GM23338 (cell line): ENCODE results near the gene CYSTM1. TPM values are rescaled to one million over a fixed set of nuclear protein-coding genes. Genes with fewer than 3 reads are reported as not detected.

Experiments
- ATAC-seq: fragments of 200-7000 bp; cut with Tn5 transposase; 3 replicates; pipeline ENCODE4 v1.9.1; 2020
- DNase-seq: peaks from one replicate; pipeline ENCODE4 v3.0.0-alpha.2; 2015; ENCODE audit warnings: low spot score
- H2AFZ ChIP-seq: fragments of 200-600 bp; sonication (generic); 2 replicates; pipeline ENCODE4 v1.8.0; 2016; ENCODE audit warnings: antibody characterized with exemption, mild to moderate bottlenecking, moderate library complexity
- H3F3A ChIP-seq: fragments of 200-600 bp; sonication (generic); replicated peaks from 2 replicates; pipeline ENCODE4 v1.8.0; 2017; ENCODE audit warnings: antibody characterized with exemption, mixed run types, low read depth
- H3K27ac ChIP-seq: fragments of 200-600 bp; sonication (generic); 2 replicates; pipeline ENCODE4 v1.6.1; 2016; ENCODE audit warnings: low read depth
- H3K27me3 ChIP-seq: fragments of 200-600 bp; sonication (generic); 2 replicates; pipeline ENCODE4 v1.8.0; 2016; ENCODE audit warnings: mild to moderate bottlenecking, mixed run types, moderate library complexity; ENCODE audit not compliant: insufficient read depth
- H3K36me3 ChIP-seq: fragments of 200-600 bp; sonication (generic); 2 replicates; pipeline ENCODE4 v1.8.0; 2016; ENCODE audit warnings: mild to moderate bottlenecking; ENCODE audit not compliant: insufficient read depth
- H3K4me1 ChIP-seq: fragments of 200-600 bp; sonication (generic); 2 replicates; pipeline ENCODE4 v1.8.0; 2016; ENCODE audit warnings: mild to moderate bottlenecking, moderate library complexity; ENCODE audit not compliant: insufficient read depth
- H3K4me2 ChIP-seq: fragments of 200-600 bp; sonication (generic); 2 replicates; pipeline ENCODE4 v1.7.1; 2017; ENCODE audit warnings: mixed run types
- H3K4me3 ChIP-seq: fragments of 200-600 bp; sonication (generic); 2 replicates; pipeline ENCODE4 v1.6.1; 2016; ENCODE audit warnings: mixed run types
- H3K79me2 ChIP-seq: fragments of 200-600 bp; sonication (generic); replicated peaks from 2 replicates; pipeline ENCODE4 v1.8.0; 2017; ENCODE audit warnings: mild to moderate bottlenecking; ENCODE audit not compliant: insufficient read depth
- H3K9me2 ChIP-seq: fragments of 200-600 bp; sonication (generic); 2 replicates; pipeline ENCODE4 v1.8.0; 2017; ENCODE audit not compliant: insufficient read depth
- H4K20me1 ChIP-seq: fragments of 200-600 bp; sonication (generic); replicated peaks from 2 replicates; pipeline ENCODE4 v1.8.0; 2017; ENCODE audit warnings: mild to moderate bottlenecking; ENCODE audit not compliant: insufficient read depth
- H3K27ac Mint-ChIP-seq: 2 replicates; pipeline ENCODE4 v1.8.0; 2020; ENCODE audit warnings: inconsistent platforms, mild to moderate bottlenecking, moderate library complexity, mixed read lengths
- H3K27me3 Mint-ChIP-seq: 3 replicates; pipeline ENCODE4 v1.8.0; 2022; ENCODE audit warnings: low read depth, mild to moderate bottlenecking, moderate library complexity, mixed read lengths, inconsistent platforms; ENCODE audit not compliant: insufficient read depth, poor library complexity
- H3K36me3 Mint-ChIP-seq: 3 replicates; pipeline ENCODE4 v1.8.0; 2021; ENCODE audit warnings: low read depth, mild to moderate bottlenecking, inconsistent platforms, moderate library complexity, mixed read lengths
- H3K4me1 Mint-ChIP-seq: 3 replicates; pipeline ENCODE4 v1.8.0; 2020; ENCODE audit warnings: mild to moderate bottlenecking, inconsistent platforms, mixed read lengths
- H3K4me3 Mint-ChIP-seq: 3 replicates; pipeline ENCODE4 v1.8.0; 2021; ENCODE audit warnings: moderate library complexity, mild to moderate bottlenecking, inconsistent platforms, mixed read lengths
- H3K9me3 Mint-ChIP-seq: 3 replicates; pipeline ENCODE4 v1.8.0; 2020; ENCODE audit warnings: moderate library complexity, mild to moderate bottlenecking, inconsistent platforms, mixed read lengths
- CREB1 ChIP-seq: fragments of 250-450 bp; sonication (Bioruptor Pico); IDR thresholded peaks from 2 replicates; pipeline ENCODE4 v1.5.0; 2020; ENCODE audit warnings: low read depth, mild to moderate bottlenecking, moderate library complexity
- EZH2phosphoT487 ChIP-seq: fragments of 200-600 bp; sonication (generic); IDR thresholded peaks from one replicate; pipeline ENCODE4 v1.8.1; 2018; ENCODE audit warnings: antibody characterized with exemption; ENCODE audit not compliant: unreplicated experiment
- JUNB ChIP-seq: IDR thresholded peaks from one replicate; pipeline ENCODE4 v1.6.1; 2016; ENCODE audit warnings: antibody characterized with exemption; ENCODE audit not compliant: unreplicated experiment
- ZNF331 ChIP-seq: fragments of 250-450 bp; sonication (Bioruptor Pico); IDR thresholded peaks from 2 replicates; pipeline ENCODE4 v1.5.0; 2020; ENCODE audit warnings: low read depth, mild to moderate bottlenecking, moderate library complexity
- polyA plus RNA-seq: library from polyadenylated mRNA; unstranded; fragments of >200 nt; fragmentation: Nextera tagmentation; extraction: Ambion mirVana; gene quantifications from 2 replicates; pipeline ENCODE4 v1.2.1, GENCODE V29; 2016
- total RNA-seq: library from RNA; depleted of rRNA; stranded (reverse); fragments of >200 nt; shearing (Covaris generic); gene quantifications from 2 replicates; pipeline ENCODE4 v1.2.3, GENCODE V29; 2014
- TF ChIP-seq, protein P1 (sequence below): fragments of 250-450 bp; sonication (Bioruptor Pico); IDR thresholded peaks from 2 replicates; pipeline ENCODE4 v1.5.0; 2020; ENCODE audit warnings: mild to moderate bottlenecking, moderate library complexity
- TF ChIP-seq, protein P2 (sequence below), 2 experiments: fragments of 200-600 bp in 1 of 2; sonication (generic) in 1 of 2; conservative IDR thresholded peaks; 2 replicates each; pipeline versions ENCODE4 v1.5.1 to v1.6.1; 2016 to 2017; ENCODE audit warnings: antibody characterized with exemption in 2 of 2, low read depth in 2 of 2, mild to moderate bottlenecking in 2 of 2, moderate library complexity in 1 of 2

CYSTM1 gene
- total and polyA plus RNA-seq, 2 experiments from 2014 or later, result 14.4 to 46.0 TPM

DNA sequence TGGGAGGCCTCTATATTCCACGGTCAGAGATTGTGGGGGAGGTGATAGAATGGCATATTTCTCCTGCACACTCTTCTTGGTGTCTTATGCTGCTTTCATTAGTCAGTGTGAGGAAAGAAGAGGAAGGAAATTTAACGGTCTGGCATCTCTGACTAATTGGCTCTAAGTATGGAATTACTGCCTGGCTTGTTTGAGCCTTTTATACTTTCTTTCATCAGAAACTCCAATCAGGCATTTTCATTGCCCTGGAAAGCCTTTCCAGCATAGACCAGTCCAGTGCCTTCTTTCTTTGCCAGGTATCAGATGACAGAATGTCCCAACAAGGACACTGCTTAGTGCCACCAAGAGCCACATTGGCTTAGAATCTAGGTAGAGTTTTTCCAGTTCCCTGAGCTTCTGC lies 30.2 kb downstream of the CYSTM1 start:
- H3K9me2 ChIP-seq, result no peaks in the 10 kb centered on the region; the same call in 1 of the 2 replicates
- Mint-ChIP-seq H3K36me3 (no peaks in the 10 kb centered on the region), H3K4me1 (peaks cover 11% of the 10 kb centered on the region), H3K9me3 (no peaks in the 10 kb centered on the region), H3K27me3 (peaks cover 3% of the 10 kb centered on the region), H3K27ac (no peak overlapping the region), H3K4me3 (no peak overlapping the region)
- H3K27me3 ChIP-seq, result no peaks in the 10 kb centered on the region
- DNase-seq (no peak), ATAC-seq (no peak)
- no peaks in the 10 kb centered on the region for H3K36me3 ChIP-seq
- no peaks in the 10 kb centered on the region for H4K20me1 ChIP-seq
- H3K4me3 ChIP-seq, result no peak overlapping the region
- no peaks in the 10 kb centered on the region for H3K79me2 ChIP-seq
- H3K4me2 ChIP-seq, result no peak overlapping the region
- H2AFZ ChIP-seq, result no peak overlapping the region
- TF ChIP-seq, protein P1, sequence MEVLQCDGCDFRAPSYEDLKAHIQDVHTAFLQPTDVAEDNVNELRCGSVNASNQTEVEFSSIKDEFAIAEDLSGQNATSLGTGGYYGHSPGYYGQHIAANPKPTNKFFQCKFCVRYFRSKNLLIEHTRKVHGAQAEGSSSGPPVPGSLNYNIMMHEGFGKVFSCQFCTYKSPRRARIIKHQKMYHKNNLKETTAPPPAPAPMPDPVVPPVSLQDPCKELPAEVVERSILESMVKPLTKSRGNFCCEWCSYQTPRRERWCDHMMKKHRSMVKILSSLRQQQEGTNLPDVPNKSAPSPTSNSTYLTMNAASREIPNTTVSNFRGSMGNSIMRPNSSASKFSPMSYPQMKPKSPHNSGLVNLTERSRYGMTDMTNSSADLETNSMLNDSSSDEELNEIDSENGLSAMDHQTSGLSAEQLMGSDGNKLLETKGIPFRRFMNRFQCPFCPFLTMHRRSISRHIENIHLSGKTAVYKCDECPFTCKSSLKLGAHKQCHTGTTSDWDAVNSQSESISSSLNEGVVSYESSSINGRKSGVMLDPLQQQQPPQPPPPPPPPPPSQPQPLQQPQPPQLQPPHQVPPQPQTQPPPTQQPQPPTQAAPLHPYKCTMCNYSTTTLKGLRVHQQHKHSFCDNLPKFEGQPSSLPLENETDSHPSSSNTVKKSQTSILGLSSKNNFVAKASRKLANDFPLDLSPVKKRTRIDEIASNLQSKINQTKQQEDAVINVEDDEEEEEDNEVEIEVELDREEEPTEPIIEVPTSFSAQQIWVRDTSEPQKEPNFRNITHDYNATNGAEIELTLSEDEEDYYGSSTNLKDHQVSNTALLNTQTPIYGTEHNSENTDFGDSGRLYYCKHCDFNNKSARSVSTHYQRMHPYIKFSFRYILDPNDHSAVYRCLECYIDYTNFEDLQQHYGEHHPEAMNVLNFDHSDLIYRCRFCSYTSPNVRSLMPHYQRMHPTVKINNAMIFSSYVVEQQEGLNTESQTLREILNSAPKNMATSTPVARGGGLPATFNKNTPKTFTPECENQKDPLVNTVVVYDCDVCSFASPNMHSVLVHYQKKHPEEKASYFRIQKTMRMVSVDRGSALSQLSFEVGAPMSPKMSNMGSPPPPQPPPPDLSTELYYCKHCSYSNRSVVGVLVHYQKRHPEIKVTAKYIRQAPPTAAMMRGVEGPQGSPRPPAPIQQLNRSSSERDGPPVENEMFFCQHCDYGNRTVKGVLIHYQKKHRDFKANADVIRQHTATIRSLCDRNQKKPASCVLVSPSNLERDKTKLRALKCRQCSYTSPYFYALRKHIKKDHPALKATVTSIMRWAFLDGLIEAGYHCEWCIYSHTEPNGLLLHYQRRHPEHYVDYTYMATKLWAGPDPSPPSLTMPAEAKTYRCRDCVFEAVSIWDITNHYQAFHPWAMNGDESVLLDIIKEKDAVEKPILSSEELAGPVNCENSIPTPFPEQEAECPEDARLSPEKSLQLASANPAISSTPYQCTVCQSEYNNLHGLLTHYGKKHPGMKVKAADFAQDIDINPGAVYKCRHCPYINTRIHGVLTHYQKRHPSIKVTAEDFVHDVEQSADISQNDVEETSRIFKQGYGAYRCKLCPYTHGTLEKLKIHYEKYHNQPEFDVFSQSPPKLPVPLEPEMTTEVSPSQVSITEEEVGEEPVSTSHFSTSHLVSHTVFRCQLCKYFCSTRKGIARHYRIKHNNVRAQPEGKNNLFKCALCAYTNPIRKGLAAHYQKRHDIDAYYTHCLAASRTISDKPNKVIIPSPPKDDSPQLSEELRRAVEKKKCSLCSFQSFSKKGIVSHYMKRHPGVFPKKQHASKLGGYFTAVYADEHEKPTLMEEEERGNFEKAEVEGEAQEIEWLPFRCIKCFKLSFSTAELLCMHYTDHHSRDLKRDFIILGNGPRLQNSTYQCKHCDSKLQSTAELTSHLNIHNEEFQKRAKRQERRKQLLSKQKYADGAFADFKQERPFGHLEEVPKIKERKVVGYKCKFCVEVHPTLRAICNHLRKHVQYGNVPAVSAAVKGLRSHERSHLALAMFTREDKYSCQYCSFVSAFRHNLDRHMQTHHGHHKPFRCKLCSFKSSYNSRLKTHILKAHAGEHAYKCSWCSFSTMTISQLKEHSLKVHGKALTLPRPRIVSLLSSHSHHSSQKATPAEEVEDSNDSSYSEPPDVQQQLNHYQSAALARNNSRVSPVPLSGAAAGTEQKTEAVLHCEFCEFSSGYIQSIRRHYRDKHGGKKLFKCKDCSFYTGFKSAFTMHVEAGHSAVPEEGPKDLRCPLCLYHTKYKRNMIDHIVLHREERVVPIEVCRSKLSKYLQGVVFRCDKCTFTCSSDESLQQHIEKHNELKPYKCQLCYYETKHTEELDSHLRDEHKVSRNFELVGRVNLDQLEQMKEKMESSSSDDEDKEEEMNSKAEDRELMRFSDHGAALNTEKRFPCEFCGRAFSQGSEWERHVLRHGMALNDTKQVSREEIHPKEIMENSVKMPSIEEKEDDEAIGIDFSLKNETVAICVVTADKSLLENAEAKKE, result no peak
- no peak for TF ChIP-seq ZNF331 (CRISPR knock-in tag)
- TF ChIP-seq, protein P2, sequence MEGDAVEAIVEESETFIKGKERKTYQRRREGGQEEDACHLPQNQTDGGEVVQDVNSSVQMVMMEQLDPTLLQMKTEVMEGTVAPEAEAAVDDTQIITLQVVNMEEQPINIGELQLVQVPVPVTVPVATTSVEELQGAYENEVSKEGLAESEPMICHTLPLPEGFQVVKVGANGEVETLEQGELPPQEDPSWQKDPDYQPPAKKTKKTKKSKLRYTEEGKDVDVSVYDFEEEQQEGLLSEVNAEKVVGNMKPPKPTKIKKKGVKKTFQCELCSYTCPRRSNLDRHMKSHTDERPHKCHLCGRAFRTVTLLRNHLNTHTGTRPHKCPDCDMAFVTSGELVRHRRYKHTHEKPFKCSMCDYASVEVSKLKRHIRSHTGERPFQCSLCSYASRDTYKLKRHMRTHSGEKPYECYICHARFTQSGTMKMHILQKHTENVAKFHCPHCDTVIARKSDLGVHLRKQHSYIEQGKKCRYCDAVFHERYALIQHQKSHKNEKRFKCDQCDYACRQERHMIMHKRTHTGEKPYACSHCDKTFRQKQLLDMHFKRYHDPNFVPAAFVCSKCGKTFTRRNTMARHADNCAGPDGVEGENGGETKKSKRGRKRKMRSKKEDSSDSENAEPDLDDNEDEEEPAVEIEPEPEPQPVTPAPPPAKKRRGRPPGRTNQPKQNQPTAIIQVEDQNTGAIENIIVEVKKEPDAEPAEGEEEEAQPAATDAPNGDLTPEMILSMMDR (conservative IDR thresholded peaks at IDR 0.05; ENCODE audit: low read depth in 2 of 2), result no peak
- no peak for TF ChIP-seq JUNB
- no peak for TF ChIP-seq EZH2phosphoT487
- no peak for TF ChIP-seq CREB1 (CRISPR knock-in tag)
- H3F3A ChIP-seq, result no peaks in the 10 kb centered on the region
- H3K27ac ChIP-seq, result no peak overlapping the region
- 0 out of 2 replicates have a peak, but pooled peaks cover 10% of the 10 kb centered on the region for H3K4me1 ChIP-seq
